GM18508 (cell line): ENCODE data around the gene GFRA3.
"Not testable (repeated sequence)": the region's sequence is repeated elsewhere in the genome, so short reads cannot be mapped to it uniquely, and the experiment has no call there.

Source experiments
- ATAC-seq: cut with Tn5 transposase; IDR thresholded peaks from one replicate; pipeline ENCODE4 v1.9.1; 2021; ENCODE audit warnings: moderate number of reproducible peaks; ENCODE audit not compliant: insufficient read depth, unreplicated experiment

GFRA3 gene

GRCh38 chr5:138252944-138253343, 21.5 kb downstream of the GFRA3 start:
- no peak for ATAC-seq

GRCh38 chr5:138247800-138248199, 26.6 kb downstream of the GFRA3 start:
- not testable (repeated sequence) for ATAC-seq

DNA sequence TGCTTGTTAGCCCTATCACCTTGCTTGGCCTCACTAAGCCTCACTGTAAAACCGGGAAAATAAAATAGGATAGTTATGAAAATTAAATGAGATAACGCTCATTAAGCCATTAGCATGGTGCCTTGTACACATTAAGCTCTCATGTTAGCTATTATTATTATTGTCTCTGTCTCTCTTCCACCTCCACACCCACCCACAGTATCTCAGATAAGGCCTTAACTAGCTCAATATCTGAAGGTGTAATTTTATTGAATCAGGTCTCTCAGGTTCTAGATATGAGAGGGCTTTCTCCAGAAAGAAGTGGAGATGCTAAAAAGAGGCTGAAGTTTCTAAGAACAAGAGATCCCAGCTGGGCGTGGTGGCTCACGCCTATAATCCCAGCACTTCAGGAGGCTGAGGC, 27.6 kb downstream of the GFRA3 start:
- ATAC-seq: no peak

GRCh38 chr5:138246334-138246733, 28.1 kb downstream of the GFRA3 start:
- ATAC-seq: no peak

DNA sequence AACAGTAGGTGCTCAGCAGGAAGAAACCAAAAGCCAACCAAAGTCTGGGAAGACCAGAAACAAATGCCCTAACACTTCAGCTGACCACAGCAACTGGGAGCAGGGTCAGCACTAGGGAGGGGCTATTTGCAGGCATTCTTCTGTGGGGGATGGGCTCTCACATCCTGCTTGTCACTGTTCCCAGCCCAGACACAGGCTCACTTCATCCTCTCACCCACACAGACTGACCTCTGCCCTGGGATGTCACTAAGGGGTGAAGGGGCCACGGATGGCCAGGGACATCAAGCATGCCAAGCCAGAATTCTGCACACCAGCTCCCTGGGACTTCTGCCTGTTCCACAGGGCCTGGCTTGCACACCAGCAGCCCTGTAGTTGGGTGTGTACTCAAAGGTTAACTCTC, 28.7 kb downstream of the GFRA3 start:
- no peak for ATAC-seq

GRCh38 chr5:138243794-138244193, 30.6 kb downstream of the GFRA3 start:
- ATAC-seq: no peak

DNA sequence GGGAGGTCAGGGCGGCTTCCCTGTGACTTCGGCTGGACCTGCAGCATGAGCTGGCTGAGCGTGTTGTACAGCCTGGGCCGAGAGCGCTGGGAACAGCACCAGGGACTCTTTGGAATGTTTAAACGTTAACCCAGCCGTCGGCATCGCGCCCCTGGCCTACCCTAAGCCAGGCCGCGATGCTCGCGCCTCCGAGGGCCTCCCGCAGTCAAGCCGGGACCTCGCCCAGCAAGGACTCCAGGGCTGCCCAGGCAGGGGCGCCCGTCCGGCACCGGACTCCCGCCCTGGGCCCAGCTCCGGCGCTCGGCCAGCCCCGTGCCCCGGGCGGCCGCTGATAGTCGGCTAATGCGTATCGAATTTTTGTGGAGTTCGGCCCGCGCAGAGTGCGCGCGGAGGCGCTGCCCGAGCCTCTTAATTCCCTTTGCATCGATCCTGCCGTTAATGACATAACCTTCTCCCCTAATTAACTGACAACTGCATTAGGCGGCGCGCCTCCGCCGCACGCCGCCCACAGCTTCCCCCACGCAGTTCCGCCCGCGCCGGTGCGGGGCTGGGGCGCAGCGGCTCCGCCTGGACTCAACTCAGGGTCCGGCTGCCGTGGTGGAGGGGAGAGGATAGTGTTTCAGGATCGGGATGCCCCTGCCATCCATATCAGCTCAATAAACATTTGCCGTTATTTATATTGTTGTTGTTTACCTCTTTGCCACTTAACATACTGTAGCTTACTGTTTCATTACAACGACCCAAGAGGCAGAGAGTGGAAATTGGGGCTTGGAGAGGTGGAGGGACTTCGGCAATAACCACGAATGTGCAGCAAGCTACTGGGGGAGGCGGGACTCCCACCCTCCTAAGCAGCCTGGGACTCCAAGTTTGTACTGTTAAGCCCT, 32.5 kb downstream of the GFRA3 start:
- ATAC-seq: no peak

- ATAC-seq: no peak
These were observed 33.6 kb downstream of the GFRA3 start for GRCh38 chr5:138240650-138241385.

- no peak for ATAC-seq
These were observed 36.4 kb downstream of the GFRA3 start for GRCh38 chr5:138238034-138238433.

DNA sequence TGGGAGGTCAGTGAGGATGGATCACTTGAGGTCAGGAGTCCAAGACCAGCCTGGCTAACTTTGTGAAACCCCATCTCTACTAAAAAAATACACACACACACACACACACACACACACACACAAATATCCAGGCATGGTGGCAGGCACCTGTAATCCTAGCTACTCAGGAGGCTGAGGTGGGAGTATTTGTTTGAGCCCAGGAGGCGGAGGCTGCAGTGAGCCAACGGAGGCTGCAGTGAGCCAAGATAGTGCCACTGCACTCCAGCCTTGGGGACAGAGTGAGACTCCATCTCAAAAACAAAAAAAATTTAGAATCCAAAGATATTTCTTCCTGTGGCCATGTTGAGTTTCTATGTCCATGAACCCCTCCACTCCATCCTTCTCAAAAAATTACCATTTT, 39.8 kb downstream of the GFRA3 start:
- no peak for ATAC-seq

DNA sequence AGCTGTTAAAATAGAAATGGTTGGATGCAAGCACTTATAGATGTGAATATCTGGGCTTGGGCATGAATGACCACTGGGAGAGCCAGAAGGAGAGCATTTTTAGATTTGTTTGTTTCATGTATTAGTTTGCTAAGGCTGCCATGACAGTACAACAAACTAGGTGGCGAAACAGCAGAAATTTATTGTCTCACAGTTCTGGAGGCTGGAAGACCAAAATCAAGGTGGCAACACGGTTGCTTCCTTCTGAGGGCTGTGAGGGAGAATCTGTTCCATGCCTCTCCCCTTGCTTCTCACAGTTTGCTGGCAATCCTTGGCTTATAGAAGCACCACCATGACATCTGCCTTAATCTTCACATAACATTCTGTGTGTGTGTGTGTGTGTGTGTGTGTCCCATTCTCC, 41.1 kb downstream of the GFRA3 start:
- no peak for ATAC-seq

GRCh38 chr5:138230981-138231589, 43.3 kb downstream of the GFRA3 start:
- no peak for ATAC-seq

- no peak for ATAC-seq
These were observed 44.2 kb downstream of the GFRA3 start for GRCh38 chr5:138230261-138230660.

DNA sequence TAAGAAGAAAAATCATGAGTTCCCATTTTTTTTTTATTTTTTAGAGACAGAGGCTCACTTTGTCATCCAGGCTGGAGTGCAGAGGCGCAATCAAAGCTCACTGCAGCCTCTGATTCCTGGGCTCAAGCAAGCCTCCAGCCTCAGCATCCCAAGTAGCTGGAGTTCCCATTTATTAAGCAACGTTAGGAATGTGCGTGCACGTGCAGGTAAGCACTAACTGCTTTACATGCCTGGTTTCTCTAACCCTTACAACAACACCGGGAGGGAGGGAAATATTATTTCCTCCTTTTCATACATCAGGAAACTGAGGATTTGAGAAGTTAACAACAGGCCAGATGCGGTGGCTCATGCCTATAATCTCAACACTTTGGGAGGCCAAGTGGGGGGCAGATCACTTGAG, 45.0 kb downstream of the GFRA3 start:
- ATAC-seq: no peak

DNA sequence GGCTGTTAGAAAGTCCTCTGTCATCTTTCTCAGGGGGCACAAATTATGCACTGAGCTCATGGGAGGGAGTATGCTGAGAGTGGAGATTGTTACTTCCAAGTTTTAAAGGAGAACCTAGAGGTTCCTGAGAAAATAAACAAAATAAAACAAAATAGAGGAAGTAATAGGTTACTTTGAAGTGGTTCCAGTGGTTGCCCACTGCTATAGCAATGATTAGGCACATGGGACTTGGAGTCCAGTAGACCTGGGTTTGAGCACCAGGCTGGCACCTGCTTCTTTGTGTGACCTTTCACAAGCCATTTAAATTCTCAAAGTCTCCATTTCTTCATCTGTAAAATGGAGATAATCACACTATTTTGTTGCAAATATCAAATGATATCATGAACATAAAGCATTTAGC, 47.5 kb downstream of the GFRA3 start:
- ATAC-seq: no peak

DNA sequence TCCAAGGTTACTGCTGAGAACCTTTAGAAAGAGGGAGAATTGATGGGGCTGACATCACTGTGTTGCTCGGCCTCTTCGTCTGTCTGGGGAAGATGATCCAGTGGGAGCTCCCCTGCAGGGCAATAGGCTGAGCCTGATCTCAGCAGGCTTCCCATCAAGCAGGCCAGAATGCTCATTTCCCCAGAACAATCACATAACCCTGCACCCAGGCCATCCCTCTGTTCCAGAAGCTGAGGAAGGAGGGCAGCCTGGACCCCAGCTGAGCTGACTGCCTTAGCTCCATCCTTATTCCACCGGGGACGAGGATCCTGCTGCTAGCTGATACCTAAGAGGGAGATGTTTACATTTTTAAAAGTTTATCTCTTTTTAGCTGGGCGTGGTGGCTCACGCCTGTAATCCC, 49.7 kb downstream of the GFRA3 start:
- ATAC-seq: no peak

DNA sequence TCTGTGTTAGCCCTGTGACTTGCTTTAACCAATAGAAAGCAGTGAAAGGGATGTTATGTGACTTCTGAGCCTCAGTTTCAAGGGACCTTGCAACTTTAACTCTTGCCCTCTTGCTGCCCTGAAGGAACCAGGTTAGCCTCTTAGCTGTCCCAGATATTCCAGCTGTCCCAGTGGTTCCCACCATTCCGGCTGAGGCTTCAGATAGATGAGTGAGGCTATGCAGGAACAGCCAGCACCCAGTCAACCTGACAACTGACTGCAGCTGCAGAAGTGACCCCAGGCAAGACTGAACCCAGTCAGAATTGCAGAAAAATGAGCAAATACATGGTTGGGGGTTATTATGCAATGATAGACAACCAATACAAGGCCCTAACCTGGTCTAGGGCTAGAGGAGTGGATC, 50.9 kb downstream of the GFRA3 start:
- ATAC-seq: no peak

- ATAC-seq: no peak
These were observed 57.6 kb downstream of the GFRA3 start for GRCh38 chr5:138216799-138217198.

- peak; percentile 94 for ATAC-seq
These were observed 61.0 kb downstream of the GFRA3 start, which contains the start of gene CDC23 for GRCh38 chr5:138213161-138214029. Gene CDC23 (minus strand): TSS chr5:138213323. CDS start chr5:138213312, 11 bp downstream.

DNA sequence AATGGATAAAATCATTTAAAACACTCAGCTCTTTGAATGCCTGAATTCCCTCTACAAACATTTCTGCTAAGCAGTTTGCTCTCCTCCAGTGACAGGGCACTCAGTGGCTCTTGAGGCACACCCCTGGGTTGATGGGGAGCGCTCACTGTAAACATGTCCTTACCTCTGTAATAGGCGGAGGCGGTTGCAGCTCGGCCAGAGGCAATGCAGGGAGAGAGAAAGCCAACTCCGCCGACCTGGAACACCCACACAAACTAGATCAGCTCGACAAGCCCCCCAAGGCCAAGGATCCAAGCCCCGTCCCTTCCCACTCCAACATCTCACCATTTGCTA, 61.6 kb downstream of the GFRA3 start:
- no peak for ATAC-seq
